Fibroblast of the aortic adventitia (primary cell): ENCODE measurements around the gene DOCK9. TPM values are rescaled to one million over a fixed set of nuclear protein-coding genes. Genes with fewer than 3 reads are reported as not detected.

ENCODE experiments used
- DNase-seq: peaks from one replicate; pipeline ENCODE4 v3.0.0-alpha.2; 2010; ENCODE audit warnings: low read depth
- H3K4me3 ChIP-seq: 2 replicates; pipeline ENCODE4 v1.5.1; 2011; ENCODE audit warnings: low read depth, mild to moderate bottlenecking, control low read depth, low read length, moderate library complexity
- total RNA-seq: library from RNA; depleted of rRNA; stranded (reverse); fragments of >200 nt; gene quantifications from 2 replicates; pipeline ENCODE4 v1.2.3, GENCODE V29; 2012; ENCODE audit warnings: low replicate concordance
- TF ChIP-seq, protein P1 (sequence below): IDR thresholded peaks from 2 replicates; pipeline ENCODE4 v1.5.1; 2011; ENCODE audit warnings: mild to moderate bottlenecking, low read length, control low read depth, inconsistent platforms; ENCODE audit not compliant: insufficient read depth

DOCK9 gene
- total RNA-seq, 1 donor = 28.1 TPM

DNA sequence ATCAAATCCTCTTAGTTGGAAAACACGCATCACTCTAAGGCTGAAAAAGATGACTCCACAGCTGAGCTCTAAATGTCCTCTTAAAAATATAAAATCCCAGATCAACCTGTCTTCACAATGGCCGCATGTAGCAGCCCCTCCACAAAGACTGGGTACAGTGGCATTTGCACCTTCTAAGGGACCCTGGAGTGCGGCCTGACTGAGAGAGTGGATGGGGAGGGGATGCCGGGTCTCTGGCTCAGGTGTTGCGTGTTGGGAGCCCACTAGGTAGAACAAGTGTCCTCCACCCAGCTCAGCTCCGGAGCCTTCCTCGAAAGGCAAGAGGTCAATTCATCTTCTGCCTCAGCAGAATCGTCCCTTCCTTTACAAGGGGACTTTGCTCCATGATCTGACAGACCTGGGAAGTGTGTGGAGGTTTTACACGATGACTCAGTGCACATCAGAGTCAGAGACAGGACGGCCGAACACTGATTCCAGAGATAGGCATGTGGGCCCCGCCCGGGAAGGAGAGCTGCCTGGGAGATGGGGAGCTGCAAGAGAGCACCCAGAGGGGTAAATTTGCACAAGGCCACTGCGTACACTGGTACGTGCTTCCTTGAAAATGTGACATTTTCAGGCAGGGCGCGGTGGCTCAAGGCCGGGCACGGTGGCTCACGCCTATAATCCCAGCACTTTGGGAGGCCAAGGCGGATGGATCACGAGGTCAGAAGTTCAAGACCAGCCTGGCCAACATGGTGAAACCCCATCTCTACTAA lies 201.8 kb downstream of the DOCK9 start:
- no peak for DNase-seq
- TF ChIP-seq, protein P1, sequence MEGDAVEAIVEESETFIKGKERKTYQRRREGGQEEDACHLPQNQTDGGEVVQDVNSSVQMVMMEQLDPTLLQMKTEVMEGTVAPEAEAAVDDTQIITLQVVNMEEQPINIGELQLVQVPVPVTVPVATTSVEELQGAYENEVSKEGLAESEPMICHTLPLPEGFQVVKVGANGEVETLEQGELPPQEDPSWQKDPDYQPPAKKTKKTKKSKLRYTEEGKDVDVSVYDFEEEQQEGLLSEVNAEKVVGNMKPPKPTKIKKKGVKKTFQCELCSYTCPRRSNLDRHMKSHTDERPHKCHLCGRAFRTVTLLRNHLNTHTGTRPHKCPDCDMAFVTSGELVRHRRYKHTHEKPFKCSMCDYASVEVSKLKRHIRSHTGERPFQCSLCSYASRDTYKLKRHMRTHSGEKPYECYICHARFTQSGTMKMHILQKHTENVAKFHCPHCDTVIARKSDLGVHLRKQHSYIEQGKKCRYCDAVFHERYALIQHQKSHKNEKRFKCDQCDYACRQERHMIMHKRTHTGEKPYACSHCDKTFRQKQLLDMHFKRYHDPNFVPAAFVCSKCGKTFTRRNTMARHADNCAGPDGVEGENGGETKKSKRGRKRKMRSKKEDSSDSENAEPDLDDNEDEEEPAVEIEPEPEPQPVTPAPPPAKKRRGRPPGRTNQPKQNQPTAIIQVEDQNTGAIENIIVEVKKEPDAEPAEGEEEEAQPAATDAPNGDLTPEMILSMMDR = no peak
- H3K4me3 ChIP-seq = no peak overlapping the region

DNA sequence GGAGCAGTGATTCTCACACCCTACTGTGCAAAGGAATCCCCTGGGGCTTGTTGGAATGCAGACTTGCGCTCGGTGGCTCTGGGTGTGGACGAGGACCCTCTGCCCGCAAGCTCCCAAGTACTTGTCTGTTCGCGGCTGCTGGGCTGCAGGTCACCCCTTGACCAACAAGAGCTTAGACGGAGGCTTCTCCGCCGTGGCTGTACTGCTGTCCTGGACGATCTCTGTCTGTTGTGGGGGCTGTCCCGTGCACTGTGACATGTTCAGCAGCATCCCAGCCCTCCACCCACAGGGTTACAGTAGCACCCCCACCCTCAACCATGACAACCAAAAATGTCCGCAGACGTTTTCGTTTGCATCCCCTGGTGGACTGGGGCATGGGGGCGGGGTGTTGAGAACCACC lies 202.5 kb downstream of the DOCK9 start:
- no peak for DNase-seq
- TF ChIP-seq, protein P1 = no peak
- no peak overlapping the region for H3K4me3 ChIP-seq

DNA sequence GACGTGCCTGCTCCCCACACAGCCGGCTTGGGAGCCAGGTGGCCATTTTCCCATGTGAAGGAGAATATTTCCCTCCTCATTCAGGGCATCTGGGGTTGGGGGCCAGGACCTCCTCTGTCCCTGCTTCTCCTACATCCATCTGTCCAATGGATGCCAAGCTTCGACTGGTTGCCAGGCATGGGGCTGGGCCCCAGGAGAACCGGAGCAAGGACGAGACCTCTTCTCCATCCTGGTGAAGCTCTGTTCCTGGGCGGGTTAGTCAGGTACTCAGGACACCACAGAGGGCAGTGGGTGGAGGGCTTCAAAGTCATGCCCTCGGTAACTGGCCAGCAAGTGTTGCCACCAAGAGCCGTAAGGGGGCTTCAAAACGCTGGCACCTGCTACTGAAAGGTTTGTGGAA lies 203.1 kb downstream of the DOCK9 start:
- DNase-seq = no peak
- TF ChIP-seq, protein P1 = no peak
- no peak overlapping the region for H3K4me3 ChIP-seq

GRCh38 chr13:98773921-98774320 lies 203.9 kb downstream of the DOCK9 start:
- DNase-seq = no peak
- H3K4me3 ChIP-seq = no peak overlapping the region
- TF ChIP-seq, protein P1 = no peak

DNA sequence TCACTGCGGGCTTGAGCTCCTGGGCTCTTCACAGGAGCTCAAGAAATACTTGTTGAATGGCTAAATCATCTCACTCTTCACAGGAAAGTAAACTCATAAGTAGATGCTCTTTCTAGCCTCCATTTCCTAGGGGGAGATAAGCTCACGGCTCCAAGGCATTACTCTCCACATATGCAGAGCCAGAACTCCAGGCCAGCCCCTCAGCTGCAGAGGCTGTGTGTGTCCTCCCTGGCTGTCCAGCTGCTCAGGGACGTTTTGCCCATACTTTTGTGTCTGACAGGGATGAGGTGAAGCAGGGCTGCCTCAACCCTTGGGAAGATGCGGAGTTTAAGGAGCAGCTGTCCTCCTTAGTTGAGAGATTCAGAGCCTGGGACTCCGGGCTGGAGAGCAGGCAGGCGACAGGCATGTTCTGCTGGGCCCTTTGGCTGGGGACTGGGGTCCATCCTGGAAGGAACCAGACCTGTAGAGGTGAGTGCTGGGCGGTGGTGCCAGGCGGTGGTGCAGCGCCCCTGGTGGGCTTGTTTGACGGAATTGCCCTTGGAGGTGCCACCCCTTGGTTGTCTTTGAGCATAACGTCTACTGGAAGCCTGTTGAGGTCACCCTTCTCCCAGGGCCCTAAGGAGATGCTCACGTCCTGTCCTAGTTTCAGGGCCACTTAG lies 204.9 kb downstream of the DOCK9 start:
- TF ChIP-seq, protein P1 = no peak
- no peak overlapping the region for H3K4me3 ChIP-seq
- DNase-seq = no peak

GRCh38 chr13:98771838-98772611 lies 205.8 kb downstream of the DOCK9 start:
- H3K4me3 ChIP-seq = no peak overlapping the region
- TF ChIP-seq, protein P1 = no peak
- no peak for DNase-seq
